ENCODE data around the gene AHRR. TPM values are rescaled to one million over a fixed set of nuclear protein-coding genes. Genes with fewer than 3 reads are reported as not detected.

The AHRR gene
- total RNA-seq, 1 donor from 2014 or later = 10.5 TPM

DNA sequence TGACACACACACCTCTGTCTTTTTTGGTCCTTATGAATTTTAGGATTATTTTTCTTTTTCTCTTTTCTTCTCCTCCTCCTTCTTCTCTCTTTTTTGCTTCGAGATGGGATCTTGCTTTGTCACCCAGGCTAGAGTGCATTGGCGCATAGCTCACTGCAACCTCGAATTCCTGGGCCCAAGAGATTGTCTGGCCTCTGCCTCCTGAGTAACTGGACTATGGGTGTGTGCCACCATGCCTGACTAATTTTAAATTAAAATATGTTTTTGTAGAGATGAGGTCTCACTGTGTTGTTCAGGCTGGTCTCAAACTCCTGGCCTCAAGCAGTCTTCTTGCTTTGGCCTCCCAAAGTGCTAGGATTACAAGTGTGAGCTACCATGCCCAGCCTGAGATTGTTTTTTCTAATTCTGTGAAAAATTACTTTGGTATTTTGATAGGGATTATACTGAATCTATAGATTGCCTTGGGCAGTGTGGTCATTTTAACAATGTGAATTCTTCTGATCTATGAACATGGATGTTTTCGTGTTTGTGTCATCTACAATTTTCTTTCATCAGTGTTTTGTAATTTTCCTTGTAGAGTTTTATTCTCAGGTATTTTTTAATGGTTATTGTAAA, 7.7 kb downstream of the AHRR start:
- FAIRE-seq = peak; percentile 5

GRCh38 chr5:329768-330167, 8.3 kb downstream of the AHRR start:
- no peaks in the 10 kb centered on the region for H3K4me1 ChIP-seq (ENCODE audit: insufficient read depth, low read length)
- no peaks in the 10 kb centered on the region for H3K36me3 ChIP-seq (ENCODE audit: insufficient read depth, low read length)
- Mint-ChIP-seq H3K9me3 (ENCODE audit: unreplicated experiment) (peaks cover 4% of the 10 kb centered on the region), H3K4me1 (ENCODE audit: low read depth, unreplicated experiment) (peaks cover 3% of the 10 kb centered on the region), H3K36me3 (ENCODE audit: low read depth, unreplicated experiment) (peaks cover 3% of the 10 kb centered on the region), H3K4me3 (ENCODE audit: unreplicated experiment) (no peak overlapping the region), H3K27ac (ENCODE audit: unreplicated experiment) (no peak overlapping the region), H3K27me3 (ENCODE audit: low read depth, unreplicated experiment) (peaks cover 5% of the 10 kb centered on the region)
- H2AFZ ChIP-seq (ENCODE audit: low read depth, low read length) = no peak overlapping the region
- FAIRE-seq = no peak
- no peak for DNase-seq (ENCODE audit: low read depth)
- no peaks in the 10 kb centered on the region for H3K9me3 ChIP-seq (ENCODE audit: insufficient read depth, low read depth, low read length)
- peaks cover 60% of the 10 kb centered on the region for H4K20me1 ChIP-seq (ENCODE audit: insufficient read depth, low read length)
- no peak overlapping the region for H3K27ac ChIP-seq (ENCODE audit: low read depth, low read length)
- H3K79me2 ChIP-seq (ENCODE audit: insufficient read depth, low read length) = peaks cover 87% of the 10 kb centered on the region
- H3K9ac ChIP-seq (ENCODE audit: low read length) = no peak overlapping the region
- no peak overlapping the region for H3K4me2 ChIP-seq (ENCODE audit: low read length)
- TF ChIP-seq EZH2 (IDR thresholded peaks at IDR 0.05; ENCODE audit: insufficient read depth, low read length) = no peak
- TF ChIP-seq, protein P1, sequence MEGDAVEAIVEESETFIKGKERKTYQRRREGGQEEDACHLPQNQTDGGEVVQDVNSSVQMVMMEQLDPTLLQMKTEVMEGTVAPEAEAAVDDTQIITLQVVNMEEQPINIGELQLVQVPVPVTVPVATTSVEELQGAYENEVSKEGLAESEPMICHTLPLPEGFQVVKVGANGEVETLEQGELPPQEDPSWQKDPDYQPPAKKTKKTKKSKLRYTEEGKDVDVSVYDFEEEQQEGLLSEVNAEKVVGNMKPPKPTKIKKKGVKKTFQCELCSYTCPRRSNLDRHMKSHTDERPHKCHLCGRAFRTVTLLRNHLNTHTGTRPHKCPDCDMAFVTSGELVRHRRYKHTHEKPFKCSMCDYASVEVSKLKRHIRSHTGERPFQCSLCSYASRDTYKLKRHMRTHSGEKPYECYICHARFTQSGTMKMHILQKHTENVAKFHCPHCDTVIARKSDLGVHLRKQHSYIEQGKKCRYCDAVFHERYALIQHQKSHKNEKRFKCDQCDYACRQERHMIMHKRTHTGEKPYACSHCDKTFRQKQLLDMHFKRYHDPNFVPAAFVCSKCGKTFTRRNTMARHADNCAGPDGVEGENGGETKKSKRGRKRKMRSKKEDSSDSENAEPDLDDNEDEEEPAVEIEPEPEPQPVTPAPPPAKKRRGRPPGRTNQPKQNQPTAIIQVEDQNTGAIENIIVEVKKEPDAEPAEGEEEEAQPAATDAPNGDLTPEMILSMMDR (IDR thresholded peaks at IDR 0.05; ENCODE audit: insufficient read depth, low read depth, low read length) = no peak
- H3K4me3 ChIP-seq (ENCODE audit: insufficient read depth, low read depth, low read length) = no peak overlapping the region
- H3K27me3 ChIP-seq (ENCODE audit: insufficient read depth, low read length) = no peaks in the 10 kb centered on the region

More for the DNA sequence above, 7.7 kb downstream of the AHRR start:
- no peaks in the 10 kb centered on the region for H3K36me3 ChIP-seq (ENCODE audit: insufficient read depth, low read length)
- H3K27ac ChIP-seq (ENCODE audit: low read depth, low read length) = no peak overlapping the region
- no peaks in the 10 kb centered on the region for H3K9me3 ChIP-seq (ENCODE audit: insufficient read depth, low read depth, low read length)
- Mint-ChIP-seq H3K36me3 (ENCODE audit: low read depth, unreplicated experiment) (peaks cover 3% of the 10 kb centered on the region), H3K9me3 (ENCODE audit: unreplicated experiment) (peaks cover 4% of the 10 kb centered on the region), H3K27me3 (ENCODE audit: low read depth, unreplicated experiment) (peaks cover 5% of the 10 kb centered on the region), H3K4me3 (ENCODE audit: unreplicated experiment) (no peak overlapping the region), H3K4me1 (ENCODE audit: low read depth, unreplicated experiment) (peaks cover 3% of the 10 kb centered on the region), H3K27ac (ENCODE audit: unreplicated experiment) (no peak overlapping the region)
- DNase-seq (ENCODE audit: low read depth) = no peak
- no peak overlapping the region for H3K4me3 ChIP-seq (ENCODE audit: insufficient read depth, low read depth, low read length)
- peaks cover 85% of the 10 kb centered on the region for H3K79me2 ChIP-seq (ENCODE audit: insufficient read depth, low read length)
- no peaks in the 10 kb centered on the region for H3K4me1 ChIP-seq (ENCODE audit: insufficient read depth, low read length)
- H4K20me1 ChIP-seq (ENCODE audit: insufficient read depth, low read length) = peaks cover 56% of the 10 kb centered on the region
- no peak overlapping the region for H3K4me2 ChIP-seq (ENCODE audit: low read length)
- no peak for TF ChIP-seq EZH2 (IDR thresholded peaks at IDR 0.05; ENCODE audit: insufficient read depth, low read length)
- TF ChIP-seq, protein P1 (IDR thresholded peaks at IDR 0.05; ENCODE audit: insufficient read depth, low read depth, low read length) = no peak
- H3K9ac ChIP-seq (ENCODE audit: low read length) = no peak overlapping the region
- H3K27me3 ChIP-seq (ENCODE audit: insufficient read depth, low read length) = no peaks in the 10 kb centered on the region
- no peak overlapping the region for H2AFZ ChIP-seq (ENCODE audit: low read depth, low read length)

DNA sequence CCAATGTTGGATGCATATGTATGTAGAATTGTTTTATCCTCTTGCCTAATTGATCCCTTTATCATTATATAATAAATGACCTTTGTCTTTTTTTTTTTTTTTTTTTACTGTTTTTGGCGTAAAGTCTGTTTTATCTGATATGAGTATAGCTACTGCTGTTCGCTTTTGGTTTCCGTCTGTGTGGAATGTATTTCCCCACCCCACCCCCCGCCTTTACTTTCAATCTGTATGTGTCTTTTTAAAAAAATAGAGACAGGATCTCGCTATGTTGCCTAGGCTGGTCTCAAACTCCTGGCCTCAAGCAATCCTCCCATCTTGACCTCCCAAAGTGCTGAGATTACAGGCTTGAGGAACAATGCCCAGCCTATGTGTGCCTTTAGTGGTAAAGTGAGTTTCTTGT, 11.3 kb downstream of the AHRR start:
- Histone ChIP-seq H3K9ac (ENCODE audit: low read length) (no peak overlapping the region), H3K36me3 (ENCODE audit: insufficient read depth, low read length) (peaks cover 3% of the 10 kb centered on the region), H3K4me3 (ENCODE audit: insufficient read depth, low read depth, low read length) (no peak overlapping the region), H2AFZ (ENCODE audit: low read depth, low read length) (no peak overlapping the region), H3K4me1 (ENCODE audit: insufficient read depth, low read length) (no peaks in the 10 kb centered on the region), H3K79me2 (ENCODE audit: insufficient read depth, low read length) (peaks cover 92% of the 10 kb centered on the region), H3K9me3 (ENCODE audit: insufficient read depth, low read depth, low read length) (no peaks in the 10 kb centered on the region), H3K27ac (ENCODE audit: low read depth, low read length) (no peak overlapping the region), H4K20me1 (ENCODE audit: insufficient read depth, low read length) (peaks cover 59% of the 10 kb centered on the region), H3K4me2 (ENCODE audit: low read length) (no peak overlapping the region), H3K27me3 (ENCODE audit: insufficient read depth, low read length) (no peaks in the 10 kb centered on the region)
- DNase-seq (ENCODE audit: low read depth) (no peak), FAIRE-seq (no peak)
- peaks cover 3% of the 10 kb centered on the region for H3K27me3 Mint-ChIP-seq (ENCODE audit: low read depth, unreplicated experiment)
- TF ChIP-seq, protein P1 (IDR thresholded peaks at IDR 0.05; ENCODE audit: insufficient read depth, low read depth, low read length) = no peak
- no peak for TF ChIP-seq EZH2 (IDR thresholded peaks at IDR 0.05; ENCODE audit: insufficient read depth, low read length)
- H3K4me3 Mint-ChIP-seq (ENCODE audit: unreplicated experiment) = no peak overlapping the region
- no peaks in the 10 kb centered on the region for H3K36me3 Mint-ChIP-seq (ENCODE audit: low read depth, unreplicated experiment)
- no peak overlapping the region for H3K27ac Mint-ChIP-seq (ENCODE audit: unreplicated experiment)
- H3K9me3 Mint-ChIP-seq (ENCODE audit: unreplicated experiment) = peaks cover 4% of the 10 kb centered on the region
- H3K4me1 Mint-ChIP-seq (ENCODE audit: low read depth, unreplicated experiment) = peaks cover 3% of the 10 kb centered on the region
